Measurements from ENCODE around the gene TBX15. TPM values are rescaled to one million over a fixed set of nuclear protein-coding genes. Genes with fewer than 3 reads are reported as not detected.
A peak's percentile ranks its signal among the peaks of the same experiment; 100 is the strongest.

The TBX15 gene
- total and polyA plus RNA-seq, 9 of the 15 experiments (the other 6 are each of a cell fraction or from before 2014, with no cell fraction given) = 0.03 to 3.4 (median 2.3) TPM

- ATAC-seq = no peak
These were observed 88.8 kb downstream of the TBX15 start for GRCh38 chr1:118899340-118899739.

More at GRCh38 chr1:118899340-118899739, 88.8 kb downstream of the TBX15 start:
- no peaks in the 10 kb centered on the region for H3K9me1 ChIP-seq (ENCODE audit: control insufficient read depth, insufficient read depth, low read length)
- H3K27ac ChIP-seq (ENCODE audit: extremely low read depth, low read depth, low read length) = no peak overlapping the region
- H3K79me2 ChIP-seq (ENCODE audit: control insufficient read depth, insufficient read depth, low read length) = no peaks in the 10 kb centered on the region
- no peaks in the 10 kb centered on the region for H3K4me1 ChIP-seq (replicated peaks in 1 of 2; ENCODE audit: control insufficient read depth in 2 of 2, insufficient read depth in 2 of 2, low read length in 2 of 2)
- WGBS (ENCODE audit: insufficient coverage, low coverage, missing lambda C conversion rate) = 2% methylated on average over 3 of the region's 3 CpGs
- H3K4me2 ChIP-seq (ENCODE audit: insufficient read depth, low read length) = no peak overlapping the region
- TF ChIP-seq ATF7 (IDR thresholded peaks at IDR 0.05) (peak; percentile 14; the same call in 1 of the 2 replicates), STAT6 (CRISPR knock-in tag; IDR thresholded peaks at IDR 0.05) (no peak)
- in situ Hi-C loops (cut with MboI) = no loop called here
- no peaks in the 10 kb centered on the region for H3K27me3 ChIP-seq (ENCODE audit: control insufficient read depth in 2 of 2, insufficient read depth in 2 of 2, low read length in 2 of 2)
- DNase-seq (ENCODE audit: extremely low read depth in 1 of 4, low spot score in 3 of 4) = no peak
- intact Hi-C loops (cut with micrococcal nuclease) = no loop called here
- no peak overlapping the region for H2AFZ ChIP-seq (ENCODE audit: low read depth, low read length)
- ChIA-PET POLR2A (interaction anchor here (0.7 kb wide), 1 partner anchor 732 kb away, joined by 3 read pairs; no protein-coding TSS in a partner anchor), CTCF (ENCODE audit: low intra/inter-chr PET ratio) (no interaction called here)
- no peaks in the 10 kb centered on the region for H4K20me1 ChIP-seq (replicated peaks; ENCODE audit: control insufficient read depth, insufficient read depth, low read length)
- no peaks in the 10 kb centered on the region for H3K36me3 ChIP-seq (ENCODE audit: control insufficient read depth, insufficient read depth, low read length)
- H3K4me3 ChIP-seq = no peak overlapping the region
- BruUV-seq (replicated peaks) = no TSS peak
- H3K9me3 ChIP-seq (replicated peaks; ENCODE audit: control insufficient read depth, insufficient read depth, low read depth, low read length) = no peaks in the 10 kb centered on the region
- no peak for FAIRE-seq
- H3K9ac ChIP-seq (ENCODE audit: insufficient read depth in 1 of 2, low read depth in 2 of 2, low read length in 2 of 2) = no peak overlapping the region
